A549 (cell line): ENCODE results near the gene WDR82. TPM values are rescaled to one million over a fixed set of nuclear protein-coding genes. Genes with fewer than 3 reads are reported as not detected.

Experiments
- ATAC-seq, 2 experiments: fragments of 200-7000 bp in 1 of 2; fragments of >200 bp in 1 of 2; cut with Nextera tagmentation in 1 of 2; cut with Tn5 transposase in 1 of 2; 3 replicates each; pipeline versions ENCODE4 v1.8.0 to v1.9.1; 2018 to 2020; ENCODE audit warnings: mild to moderate bottlenecking in 1 of 2, moderate library complexity in 1 of 2
- CTCF ChIA-PET: fragments of 300-600 bp; sonication (Branson Sonifier 250); formaldehyde crosslinking; extraction: SDS; loops from one replicate; lab custom pipeline; 2021; ENCODE audit warnings: antibody characterized with exemption, inconsistent platforms; lab: Yijun Ruan, JAX
- POLR2A ChIA-PET: fragments of 350-600 bp; formaldehyde crosslinking; extraction: SDS; loops from one replicate; lab custom pipeline; 2021; ENCODE audit warnings: antibody characterized with exemption, inconsistent platforms; lab: Yijun Ruan, JAX
- DNase-seq, 2 experiments: peaks; one replicate each; pipeline versions ENCODE4 v3.0.0 to v3.0.0-alpha.2; 2011 to 2016; ENCODE audit warnings: low read depth in 1 of 2, low spot score in 1 of 2
- FAIRE-seq: peaks from 2 replicates; lab custom pipeline; 2011; peaks lifted over from hg19 to GRCh38; lab: Jason Lieb, UNC
- H3K27ac ChIP-seq, 2 experiments: fragments of >200 bp; sonication (Bioruptor Twin); formaldehyde crosslinking; 3 replicates each; pipeline ENCODE4 v1.5.1; 2016 to 2017
- H3K4me1 ChIP-seq: fragments of >200 bp; sonication (Bioruptor Twin); formaldehyde crosslinking; 3 replicates; pipeline ENCODE4 v1.6.1; 2016
- H3K4me2 ChIP-seq: fragments of >200 bp; sonication (Bioruptor Twin); formaldehyde crosslinking; 3 replicates; pipeline ENCODE4 v1.6.1; 2016
- H3K4me3 ChIP-seq: fragments of >200 bp; sonication (Bioruptor Twin); formaldehyde crosslinking; 3 replicates; pipeline ENCODE4 v1.5.1; 2016
- H3K9me3 ChIP-seq: fragments of >200 bp; sonication (Bioruptor Twin); formaldehyde crosslinking; 3 replicates; pipeline ENCODE4 v1.6.1; 2016
- BHLHE40 ChIP-seq: IDR thresholded peaks from 2 replicates; pipeline ENCODE4 v1.6.1; 2012; ENCODE audit warnings: low read depth, low read length, inconsistent platforms
- CBX8 ChIP-seq: fragments of 200-600 bp; sonication (generic); IDR thresholded peaks from 2 replicates; pipeline ENCODE4 v1.6.1; 2016
- CHD2 ChIP-seq: fragments of 150-350 bp; IDR thresholded peaks from 2 replicates; pipeline ENCODE4 v1.6.1; 2014; ENCODE audit warnings: low read length; ENCODE audit not compliant: partially characterized antibody
- EHMT2 ChIP-seq: fragments of 200-600 bp; sonication (generic); IDR thresholded peaks from 2 replicates; pipeline ENCODE4 v1.6.1; 2016; ENCODE audit warnings: antibody characterized with exemption, low read depth, mild to moderate bottlenecking, moderate library complexity
- FOSB ChIP-seq: fragments of 250-450 bp; sonication (Bioruptor Pico); IDR thresholded peaks from 2 replicates; pipeline ENCODE4 v1.5.0; 2020; ENCODE audit warnings: mild to moderate bottlenecking, moderate library complexity
- HDAC2 ChIP-seq: fragments of 200-600 bp; sonication (generic); IDR thresholded peaks from 2 replicates; pipeline ENCODE4 v1.6.1; 2016
- HOXB13 ChIP-seq: fragments of 250-450 bp; sonication (Bioruptor Pico); IDR thresholded peaks from 2 replicates; pipeline ENCODE4 v1.5.0; 2020; ENCODE audit warnings: low read depth, mild to moderate bottlenecking, moderate library complexity
- JUN ChIP-seq, 2 experiments: fragments of >200 bp; sonication (Bioruptor Twin); formaldehyde crosslinking; IDR thresholded peaks; 2 replicates in 1 of 2; 3 replicates in 1 of 2; pipeline ENCODE4 v1.6.1; 2016 to 2017
- KDM5A ChIP-seq: fragments of 200-600 bp; sonication (generic); IDR thresholded peaks from 2 replicates; pipeline ENCODE4 v1.6.1; 2016; ENCODE audit warnings: antibody characterized with exemption, mild to moderate bottlenecking
- MAFK ChIP-seq: fragments of 450-650 bp; IDR thresholded peaks from 2 replicates; pipeline ENCODE4 v1.6.1; 2014; ENCODE audit not compliant: partially characterized antibody
- MAZ ChIP-seq: fragments of 150-350 bp; IDR thresholded peaks from 2 replicates; pipeline ENCODE4 v1.6.1; 2014; ENCODE audit warnings: antibody characterized with exemption, low read depth, low read length, borderline replicate concordance
- MYC ChIP-seq: IDR thresholded peaks from 2 replicates; pipeline ENCODE4 v1.6.1; 2012; ENCODE audit warnings: mild to moderate bottlenecking, inconsistent platforms, low read length, improper control_type of control experiment, borderline replicate concordance
- NFE2L2 ChIP-seq: fragments of 150-350 bp; conservative IDR thresholded peaks from 2 replicates; pipeline ENCODE4 v1.6.1; 2014; ENCODE audit warnings: low read length
- NR3C1 ChIP-seq: fragments of >200 bp; sonication (Bioruptor Twin); formaldehyde crosslinking; IDR thresholded peaks from 3 replicates; pipeline ENCODE4 v1.6.1; 2017
- POLR2A ChIP-seq: IDR thresholded peaks from 2 replicates; pipeline ENCODE4 v1.6.1; 2012; ENCODE audit warnings: mild to moderate bottlenecking, low read length
- RAD21 ChIP-seq, 2 experiments: fragments of >200 bp in 1 of 2; sonication (Bioruptor Twin) in 1 of 2; formaldehyde crosslinking in 1 of 2; IDR thresholded peaks in 1 of 2; conservative IDR thresholded peaks in 1 of 2; 2 replicates in 1 of 2; 3 replicates in 1 of 2; pipeline ENCODE4 v1.6.1; 2012 to 2018; ENCODE audit warnings: inconsistent platforms in 1 of 2
- RCOR1 ChIP-seq: fragments of 150-350 bp; IDR thresholded peaks from 2 replicates; pipeline ENCODE4 v1.6.1; 2014; ENCODE audit warnings: antibody characterized with exemption, low read length, low read depth
- ZNF302 ChIP-seq: fragments of 250-450 bp; sonication (Bioruptor Pico); IDR thresholded peaks from 2 replicates; pipeline ENCODE4 v1.9.0; 2021; ENCODE audit warnings: inconsistent platforms, mild to moderate bottlenecking, moderate library complexity
- ZSCAN20 ChIP-seq: fragments of 250-450 bp; sonication (Bioruptor Pico); IDR thresholded peaks from 2 replicates; pipeline ENCODE4 v1.8.0; 2022; ENCODE audit warnings: mild to moderate bottlenecking, moderate library complexity
- WGBS: methylation state at CpG from one replicate; pipeline ENCODE4 v1.1.6; 2017; ENCODE audit errors: missing lambda C conversion rate; 5-methylcytosine and 5-hydroxymethylcytosine counted together
- polyA plus RNA-seq, 4 experiments: library from polyadenylated mRNA; depleted of rRNA in 3 of 4; stranded (reverse); fragments of >200 nt; fragmentation: RNase III in 1 of 4; extraction: RNeasy Plus Mini Kit Qiagen cat#74134 plus additional on column Dnase treatment in 1 of 4; gene quantifications; 2 replicates in 3 of 4; 3 replicates in 1 of 4; pipeline ENCODE4 v1.2.3, GENCODE V29; 2011 to 2017
- TF ChIP-seq, protein P1 (sequence below): fragments of >200 bp; sonication (Bioruptor Twin); formaldehyde crosslinking; IDR thresholded peaks from 2 replicates; pipeline ENCODE4 v1.6.1; 2016
- TF ChIP-seq, protein P2 (sequence below): fragments of 450-650 bp; IDR thresholded peaks from 2 replicates; pipeline ENCODE4 v1.6.1; 2014; ENCODE audit warnings: antibody characterized with exemption
- TF ChIP-seq, protein P3 (sequence below): IDR thresholded peaks from 2 replicates; pipeline ENCODE4 v1.6.1; 2012; ENCODE audit warnings: low read depth, borderline replicate concordance
- TF ChIP-seq, protein P4 (sequence below): IDR thresholded peaks from 2 replicates; pipeline ENCODE4 v1.6.1; 2012
- TF ChIP-seq, protein P5 (sequence below): fragments of >200 bp; sonication (Bioruptor Twin); formaldehyde crosslinking; IDR thresholded peaks from 3 replicates; pipeline ENCODE4 v1.5.1; 2016

The WDR82 gene
- polyA plus RNA-seq, 2 of the 4 experiments (the other 2 are of a cell fraction): 50.6 to 52.7 TPM

DNA sequence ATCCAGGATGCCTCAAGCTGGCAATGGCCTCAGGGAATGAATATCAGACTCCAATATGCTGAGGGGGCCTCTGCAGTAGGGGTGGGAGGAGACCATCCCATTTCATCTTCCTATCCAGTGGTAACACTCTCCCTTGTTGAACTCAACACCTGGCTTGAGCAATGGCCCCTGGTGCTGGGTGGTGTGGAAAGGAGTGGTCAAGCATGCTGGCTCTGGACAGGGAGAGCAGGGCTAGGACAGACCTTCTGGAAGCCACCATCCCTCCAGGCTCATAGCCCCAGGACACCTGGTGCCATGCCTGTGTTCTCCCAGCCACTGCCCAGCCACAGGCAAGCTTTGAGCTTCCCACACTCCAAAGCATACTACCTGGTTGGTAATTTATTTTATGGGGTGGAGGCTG is 47.2 kb upstream of the WDR82 start:
- Histone ChIP-seq H3K4me1 (no peaks in the 10 kb centered on the region), H3K4me3 (no peak overlapping the region), H3K27ac (no peak overlapping the region), H3K9me3 (no peaks in the 10 kb centered on the region), H3K4me2 (no peak overlapping the region)
- FAIRE-seq (no peak), DNase-seq (no peak), ATAC-seq (no peak)
- ChIA-PET POLR2A (no interaction called here), CTCF (interaction anchor here (6.9 kb wide), 1 partner anchor 14 kb away, joined by 56 read pairs; no protein-coding TSS in a partner anchor)
- TF ChIP-seq HDAC2: no peak
- TF ChIP-seq CBX8: no peak
- no peak for TF ChIP-seq POLR2A
- no peak for TF ChIP-seq BHLHE40
- TF ChIP-seq EHMT2: no peak
- TF ChIP-seq MAZ: no peak
- TF ChIP-seq, protein P1, sequence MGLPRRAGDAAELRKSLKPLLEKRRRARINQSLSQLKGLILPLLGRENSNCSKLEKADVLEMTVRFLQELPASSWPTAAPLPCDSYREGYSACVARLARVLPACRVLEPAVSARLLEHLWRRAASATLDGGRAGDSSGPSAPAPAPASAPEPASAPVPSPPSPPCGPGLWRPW: no peak
- TF ChIP-seq NR3C1: no peak
- TF ChIP-seq MYC: no peak
- no peak for TF ChIP-seq KDM5A
- TF ChIP-seq RAD21 (conservative IDR thresholded peaks at IDR 0.05 in 1 of 2, IDR thresholded peaks at IDR 0.05 in 1 of 2): no peak
- no peak for TF ChIP-seq HOXB13
- no peak for TF ChIP-seq CHD2
- TF ChIP-seq, protein P2, sequence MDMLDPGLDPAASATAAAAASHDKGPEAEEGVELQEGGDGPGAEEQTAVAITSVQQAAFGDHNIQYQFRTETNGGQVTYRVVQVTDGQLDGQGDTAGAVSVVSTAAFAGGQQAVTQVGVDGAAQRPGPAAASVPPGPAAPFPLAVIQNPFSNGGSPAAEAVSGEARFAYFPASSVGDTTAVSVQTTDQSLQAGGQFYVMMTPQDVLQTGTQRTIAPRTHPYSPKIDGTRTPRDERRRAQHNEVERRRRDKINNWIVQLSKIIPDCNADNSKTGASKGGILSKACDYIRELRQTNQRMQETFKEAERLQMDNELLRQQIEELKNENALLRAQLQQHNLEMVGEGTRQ: no peak
- TF ChIP-seq ZNF302 (CRISPR knock-in tag): no peak

DNA sequence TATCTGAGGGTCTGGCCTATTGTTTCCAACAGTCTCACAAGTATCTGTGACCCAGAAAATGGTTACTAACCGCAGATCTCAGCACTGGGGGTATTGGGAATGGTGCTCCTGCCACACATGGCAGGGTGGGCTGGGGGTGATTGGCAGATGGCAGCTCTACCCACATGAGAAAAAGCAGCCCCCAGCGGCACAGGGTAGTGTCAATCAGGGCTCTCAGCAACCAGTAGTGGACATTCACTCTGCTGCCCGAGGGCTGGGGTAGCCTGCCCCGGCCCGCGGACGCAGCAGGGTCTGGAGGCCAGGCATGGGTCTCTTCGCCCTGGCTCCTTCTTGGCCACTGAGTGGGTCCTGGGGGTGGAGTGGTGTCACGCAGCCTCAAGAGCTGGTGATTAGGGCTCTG is 46.2 kb upstream of the WDR82 start:
- no peak overlapping the region for H3K4me2 ChIP-seq
- CTCF ChIA-PET: interaction anchor here (1.7 to 2.6 kb wide), 2 partner anchors 15 to 33 kb away, joined by 6 to 14 read pairs; no protein-coding TSS in a partner anchor
- no peak overlapping the region for H3K4me3 ChIP-seq
- no peaks in the 10 kb centered on the region for H3K4me1 ChIP-seq
- no peak for TF ChIP-seq MAFK
- 91% methylated on average over 1 of the region's 9 CpGs for WGBS
- POLR2A ChIA-PET: no interaction called here
- no peak for FAIRE-seq
- no peaks in the 10 kb centered on the region for H3K9me3 ChIP-seq
- H3K27ac ChIP-seq: no peak overlapping the region
- no peak for ATAC-seq
- no peak for DNase-seq

DNA sequence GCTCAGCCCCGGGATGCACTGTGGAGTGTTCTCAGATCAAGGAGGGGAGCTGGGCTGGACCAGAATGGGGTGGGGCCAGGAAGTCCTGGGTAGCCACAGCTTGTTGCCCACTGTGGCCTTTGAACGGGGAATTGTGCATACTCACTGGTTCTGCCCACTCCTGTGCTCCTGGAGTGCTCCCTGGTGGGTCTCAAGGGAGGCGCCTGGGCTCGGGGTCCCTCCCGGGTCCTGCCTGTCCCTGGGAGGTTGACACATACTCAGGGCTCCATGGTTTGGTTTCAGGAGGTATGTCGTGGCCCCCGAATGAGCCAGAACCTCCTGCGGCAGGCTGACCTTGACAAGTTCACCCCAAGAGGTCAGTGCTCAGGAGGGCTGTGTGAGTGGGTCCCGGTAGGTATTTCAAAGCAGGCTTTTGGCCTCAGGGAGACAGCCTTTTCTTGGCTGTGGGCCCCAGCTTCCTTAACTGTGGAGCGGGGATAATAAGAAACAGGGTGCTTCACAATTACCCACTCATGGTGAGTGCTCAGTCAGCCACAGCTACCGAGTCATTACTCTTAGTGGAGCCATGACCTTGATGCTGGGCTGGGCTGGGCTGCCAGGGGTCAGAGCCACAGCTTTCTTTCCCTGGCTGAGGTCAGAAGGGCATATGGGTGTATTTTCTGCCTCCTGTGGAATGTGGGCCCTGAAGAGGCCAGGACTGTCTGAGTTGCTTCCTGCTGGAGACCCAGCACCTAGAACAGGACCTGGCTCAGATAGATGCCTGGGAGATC is 45.3 kb upstream of the WDR82 start:
- H3K9me3 ChIP-seq: no peaks in the 10 kb centered on the region
- ChIA-PET POLR2A (interaction anchor here (0.5 kb wide), 1 partner anchor 47 kb away, joined by 3 read pairs; no protein-coding TSS in a partner anchor), CTCF (interaction anchor here (1.3 to 2.6 kb wide), 3 partner anchors 10 to 32 kb away, joined by 3 to 14 read pairs (median 6); no protein-coding TSS in a partner anchor)
- peak in 1 of 2 experiments; percentile 42; a peak in 2 of 6 replicates for ATAC-seq
- H3K4me1 ChIP-seq: no peaks in the 10 kb centered on the region
- H3K27ac ChIP-seq: peak overlapping the region in 1 of 2 experiments; percentile 18; a peak in 1 of 6 replicates
- H3K4me2 ChIP-seq: no peak overlapping the region
- no peak for DNase-seq
- H3K4me3 ChIP-seq: no peak overlapping the region
- 94% methylated on average over 3 of the region's 11 CpGs for whole genome bisulfite sequencing
- FAIRE-seq: no peak
- TF ChIP-seq ZSCAN20 (CRISPR knock-in tag) (no peak), POLR2A (no peak), JUN (IDR thresholded peaks at IDR 0.05) (no peak), NFE2L2 (no peak), FOSB (CRISPR knock-in tag) (no peak), RCOR1 (no peak)
- TF ChIP-seq, protein P3, sequence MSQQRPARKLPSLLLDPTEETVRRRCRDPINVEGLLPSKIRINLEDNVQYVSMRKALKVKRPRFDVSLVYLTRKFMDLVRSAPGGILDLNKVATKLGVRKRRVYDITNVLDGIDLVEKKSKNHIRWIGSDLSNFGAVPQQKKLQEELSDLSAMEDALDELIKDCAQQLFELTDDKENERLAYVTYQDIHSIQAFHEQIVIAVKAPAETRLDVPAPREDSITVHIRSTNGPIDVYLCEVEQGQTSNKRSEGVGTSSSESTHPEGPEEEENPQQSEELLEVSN: no peak
- TF ChIP-seq, protein P2: no peak
- TF ChIP-seq, protein P4, sequence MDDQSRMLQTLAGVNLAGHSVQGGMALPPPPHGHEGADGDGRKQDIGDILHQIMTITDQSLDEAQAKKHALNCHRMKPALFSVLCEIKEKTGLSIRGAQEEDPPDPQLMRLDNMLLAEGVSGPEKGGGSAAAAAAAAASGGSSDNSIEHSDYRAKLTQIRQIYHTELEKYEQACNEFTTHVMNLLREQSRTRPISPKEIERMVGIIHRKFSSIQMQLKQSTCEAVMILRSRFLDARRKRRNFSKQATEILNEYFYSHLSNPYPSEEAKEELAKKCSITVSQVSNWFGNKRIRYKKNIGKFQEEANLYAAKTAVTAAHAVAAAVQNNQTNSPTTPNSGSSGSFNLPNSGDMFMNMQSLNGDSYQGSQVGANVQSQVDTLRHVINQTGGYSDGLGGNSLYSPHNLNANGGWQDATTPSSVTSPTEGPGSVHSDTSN: no peak
- TF ChIP-seq, protein P5, sequence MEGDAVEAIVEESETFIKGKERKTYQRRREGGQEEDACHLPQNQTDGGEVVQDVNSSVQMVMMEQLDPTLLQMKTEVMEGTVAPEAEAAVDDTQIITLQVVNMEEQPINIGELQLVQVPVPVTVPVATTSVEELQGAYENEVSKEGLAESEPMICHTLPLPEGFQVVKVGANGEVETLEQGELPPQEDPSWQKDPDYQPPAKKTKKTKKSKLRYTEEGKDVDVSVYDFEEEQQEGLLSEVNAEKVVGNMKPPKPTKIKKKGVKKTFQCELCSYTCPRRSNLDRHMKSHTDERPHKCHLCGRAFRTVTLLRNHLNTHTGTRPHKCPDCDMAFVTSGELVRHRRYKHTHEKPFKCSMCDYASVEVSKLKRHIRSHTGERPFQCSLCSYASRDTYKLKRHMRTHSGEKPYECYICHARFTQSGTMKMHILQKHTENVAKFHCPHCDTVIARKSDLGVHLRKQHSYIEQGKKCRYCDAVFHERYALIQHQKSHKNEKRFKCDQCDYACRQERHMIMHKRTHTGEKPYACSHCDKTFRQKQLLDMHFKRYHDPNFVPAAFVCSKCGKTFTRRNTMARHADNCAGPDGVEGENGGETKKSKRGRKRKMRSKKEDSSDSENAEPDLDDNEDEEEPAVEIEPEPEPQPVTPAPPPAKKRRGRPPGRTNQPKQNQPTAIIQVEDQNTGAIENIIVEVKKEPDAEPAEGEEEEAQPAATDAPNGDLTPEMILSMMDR: no peak
